Activated T-helper 9 cell treated with anti-CD3 and anti-CD28 coated beads, Interleukin-2, amount 50 U/mL, for 16 hours (primary cell): Measurements from ENCODE around the gene MCF2L2.

ENCODE experiments used
- DNase-seq: peaks from one replicate; pipeline ENCODE4 v3.0.0-alpha.2; 2020; ENCODE audit warnings: low read depth

Gene MCF2L2

GRCh38 chr3:183291497-183292031 lies 136.9 kb downstream of the MCF2L2 start:
- no peak for DNase-seq

GRCh38 chr3:183290216-183290615 lies 138.2 kb downstream of the MCF2L2 start:
- DNase-seq: no peak

GRCh38 chr3:183288117-183288516 lies 140.3 kb downstream of the MCF2L2 start:
- no peak for DNase-seq

GRCh38 chr3:183287301-183287971 lies 141.0 kb downstream of the MCF2L2 start:
- no peak for DNase-seq

GRCh38 chr3:183285828-183286457 lies 142.5 kb downstream of the MCF2L2 start:
- peak; percentile 86 for DNase-seq

- DNase-seq: no peak
These were observed 143.1 kb downstream of the MCF2L2 start for GRCh38 chr3:183285318-183285717.

GRCh38 chr3:183284570-183284969 lies 143.8 kb downstream of the MCF2L2 start:
- DNase-seq: no peak

- DNase-seq: no peak
These were observed 144.5 kb downstream of the MCF2L2 start for GRCh38 chr3:183283886-183284285.

- no peak for DNase-seq
These were observed 147.2 kb downstream of the MCF2L2 start for GRCh38 chr3:183281126-183281797.

- DNase-seq: no peak
These were observed 149.0 kb downstream of the MCF2L2 start for GRCh38 chr3:183279371-183279770.

GRCh38 chr3:183278479-183279088 lies 149.8 kb downstream of the MCF2L2 start:
- DNase-seq: no peak

- no peak for DNase-seq
These were observed 151.2 kb downstream of the MCF2L2 start for GRCh38 chr3:183277260-183277659.

- DNase-seq: no peak
These were observed 152.5 kb downstream of the MCF2L2 start for GRCh38 chr3:183275937-183276336.

- DNase-seq: no peak
These were observed 153.0 kb downstream of the MCF2L2 start for GRCh38 chr3:183275418-183275817.

- no peak for DNase-seq
These were observed 153.8 kb downstream of the MCF2L2 start for GRCh38 chr3:183274609-183275008.

- DNase-seq: no peak
These were observed 155.6 kb downstream of the MCF2L2 start for GRCh38 chr3:183272791-183273190.

- DNase-seq: no peak
These were observed 156.3 kb downstream of the MCF2L2 start for GRCh38 chr3:183272142-183272541.

GRCh38 chr3:183270344-183270743 lies 158.1 kb downstream of the MCF2L2 start:
- DNase-seq: no peak

- no peak for DNase-seq
These were observed 159.1 kb downstream of the MCF2L2 start for GRCh38 chr3:183269345-183269744.

- DNase-seq: no peak
These were observed 160.1 kb downstream of the MCF2L2 start for GRCh38 chr3:183268366-183268765.

- no peak for DNase-seq
These were observed 161.3 kb downstream of the MCF2L2 start for GRCh38 chr3:183267140-183267539.

GRCh38 chr3:183266454-183266853 lies 162.0 kb downstream of the MCF2L2 start:
- DNase-seq: no peak
